Motor neuron (in vitro differentiated cells): ENCODE measurements around the gene GJA9. TPM values are rescaled to one million over a fixed set of nuclear protein-coding genes. Genes with fewer than 3 reads are reported as not detected.
"Not testable (repeated sequence)": the region's sequence is repeated elsewhere in the genome, so short reads cannot be mapped to it uniquely, and the experiment has no call there.

Experiments used
- ATAC-seq, 8 experiments: fragments of 200-7000 bp; cut with Tn5 transposase; replicated peaks in 6 of 8; 2 replicates each; pipeline ENCODE4 v1.8.0; 2021; ENCODE audit warnings: mild to moderate bottlenecking in 8 of 8, moderate library complexity in 8 of 8
- H3K27ac ChIP-seq, 2 donors: fragments of 250-450 bp; sonication (Bioruptor Pico); 2 replicates each; pipeline ENCODE4 v1.9.0; 2021; ENCODE audit warnings: antibody characterized with exemption in 2 of 2, mild to moderate bottlenecking in 2 of 2, moderate library complexity in 1 of 2
- H3K4me1 ChIP-seq, 2 donors: fragments of 250-450 bp; sonication (Bioruptor Pico); replicated peaks in 1 of 2; 2 replicates each; pipeline ENCODE4 v1.6.1; 2021; ENCODE audit warnings: antibody characterized with exemption in 2 of 2, mild to moderate bottlenecking in 2 of 2, moderate library complexity in 1 of 2
- H3K4me3 ChIP-seq, 5 donors: fragments of 250-450 bp; sonication (Bioruptor Pico); 2 replicates each; pipeline ENCODE4 v1.9.0; 2021; ENCODE audit warnings: antibody characterized with exemption in 5 of 5, mild to moderate bottlenecking in 5 of 5, moderate library complexity in 4 of 5
- WGBS, 10 experiments: fragments of 450-650 bp; shearing (Covaris generic); methylation state at CpG; one replicate each; pipeline ENCODE4 v1.0.0; 2022; 5-methylcytosine and 5-hydroxymethylcytosine counted together
- in situ Hi-C, 9 experiments: fragments of 400-800 bp; cut with MboI; loops; one replicate each; pipeline ENCODE4 v1.15.0; 2021; ENCODE audit warnings: low sequenced_read_pairs in 9 of 9, low pct_unique_long_range_greater_than_20kb in 2 of 9; ENCODE audit not compliant: unreplicated experiment in 9 of 9
- total RNA-seq, 8 experiments: library from RNA; unstranded; fragments of 300-600 nt; gene quantifications; 2 replicates each; pipeline versions ENCODE4 v1.2.3 to v1.2.4, GENCODE V29; 2022

Gene GJA9
- total RNA-seq, 8 experiments from 2014 or later, result 0.16 to 1.00 (median 0.37) TPM

DNA sequence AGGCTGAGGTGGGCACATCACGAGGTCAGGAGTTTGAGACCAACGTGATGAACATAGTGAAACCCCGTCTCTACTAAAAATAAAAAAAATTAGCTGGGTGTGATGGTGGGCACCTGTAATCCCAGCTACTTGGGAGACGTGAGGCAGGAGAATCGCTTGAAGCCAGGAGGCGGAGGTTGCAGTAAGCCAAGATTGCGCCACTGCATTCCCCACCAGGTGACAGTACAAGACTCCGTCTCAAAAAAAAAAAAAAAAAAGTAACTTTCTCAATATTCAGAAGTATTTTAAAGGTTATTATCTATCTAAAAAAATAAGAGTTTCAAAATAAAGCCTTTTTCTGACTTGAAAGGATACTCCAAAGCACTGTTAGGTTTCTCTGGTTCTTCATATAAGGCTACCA, 14.2 kb downstream of the GJA9 start:
- H3K27ac ChIP-seq, result no peak overlapping the region
- no peak for ATAC-seq
- in situ Hi-C loops, result no loop called here
- H3K4me3 ChIP-seq, result no peak overlapping the region
- WGBS, 10 experiments, result 88 to 100% (median 95%) methylated on average over 3 to 7 of the region's 8 CpGs; no CpG with 5 or more reads in 2 of the 10 experiments
- peaks cover 4 to 9% of the 10 kb centered on the region in 2 donors for H3K4me1 ChIP-seq

DNA sequence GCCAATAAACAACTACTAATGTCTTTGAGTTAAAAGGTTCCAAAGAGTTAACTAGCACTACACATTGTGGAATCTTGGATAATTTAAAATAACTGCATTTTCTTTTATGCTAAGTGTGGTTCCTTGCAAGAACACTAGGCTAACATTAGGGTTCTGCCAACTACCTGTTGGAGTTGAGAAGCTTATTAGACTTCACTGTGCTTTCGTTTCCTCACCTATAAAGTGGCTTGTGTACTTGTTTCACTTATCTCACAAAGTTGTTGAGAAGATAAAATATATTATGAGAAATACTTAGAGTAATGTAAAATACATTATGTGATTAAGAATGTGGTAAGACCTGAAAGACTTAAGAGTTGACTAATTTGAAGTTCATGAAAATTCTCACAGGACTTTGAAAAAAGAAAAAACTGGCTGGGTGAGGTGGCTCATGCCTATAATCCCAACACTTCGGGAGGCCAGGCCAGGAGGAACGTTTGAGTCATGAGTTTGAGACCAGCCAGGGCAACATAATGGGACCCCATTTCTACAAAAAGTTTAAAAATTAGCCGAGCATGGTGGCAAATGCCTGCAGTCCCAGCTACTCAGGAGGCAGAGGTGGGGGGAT, 16.2 kb downstream of the GJA9 start:
- no peak overlapping the region for H3K4me3 ChIP-seq
- no peak overlapping the region for H3K27ac ChIP-seq
- in situ Hi-C loops, result no loop called here
- no peak for ATAC-seq
- 21 to 95% (median 79%) methylated on average over 1 to 4 of the region's 4 CpGs for WGBS, 10 experiments
- H3K4me1 ChIP-seq, result peaks cover 7 to 22% of the 10 kb centered on the region in 2 donors

- in situ Hi-C loops, result no loop called here
- H3K4me3 ChIP-seq, result peak overlapping the region; percentile 61 to 98 (median 74)
- H3K4me1 ChIP-seq, result peaks cover 21 to 37% of the 10 kb centered on the region in 2 donors
- 0 to 40% (median 16%) methylated on average over 1 to 6 of the region's 6 CpGs; no CpG with 5 or more reads in 2 of the 10 experiments for WGBS, 10 experiments
- H3K27ac ChIP-seq, result no peak overlapping the region
- no peak for ATAC-seq
Measured at GRCh38 chr1:38860454-38860795, 21.0 kb downstream of the GJA9 start.

GRCh38 chr1:38859561-38860453, 21.6 kb downstream of the GJA9 start, which contains the start of gene RRAGC:
Gene RRAGC (minus strand): TSS chr1:38859772. CDS start chr1:38859646, 126 bp downstream.
- peak within 1 kb of the TSS; percentile 33 to 82 for H3K27ac ChIP-seq

DNA sequence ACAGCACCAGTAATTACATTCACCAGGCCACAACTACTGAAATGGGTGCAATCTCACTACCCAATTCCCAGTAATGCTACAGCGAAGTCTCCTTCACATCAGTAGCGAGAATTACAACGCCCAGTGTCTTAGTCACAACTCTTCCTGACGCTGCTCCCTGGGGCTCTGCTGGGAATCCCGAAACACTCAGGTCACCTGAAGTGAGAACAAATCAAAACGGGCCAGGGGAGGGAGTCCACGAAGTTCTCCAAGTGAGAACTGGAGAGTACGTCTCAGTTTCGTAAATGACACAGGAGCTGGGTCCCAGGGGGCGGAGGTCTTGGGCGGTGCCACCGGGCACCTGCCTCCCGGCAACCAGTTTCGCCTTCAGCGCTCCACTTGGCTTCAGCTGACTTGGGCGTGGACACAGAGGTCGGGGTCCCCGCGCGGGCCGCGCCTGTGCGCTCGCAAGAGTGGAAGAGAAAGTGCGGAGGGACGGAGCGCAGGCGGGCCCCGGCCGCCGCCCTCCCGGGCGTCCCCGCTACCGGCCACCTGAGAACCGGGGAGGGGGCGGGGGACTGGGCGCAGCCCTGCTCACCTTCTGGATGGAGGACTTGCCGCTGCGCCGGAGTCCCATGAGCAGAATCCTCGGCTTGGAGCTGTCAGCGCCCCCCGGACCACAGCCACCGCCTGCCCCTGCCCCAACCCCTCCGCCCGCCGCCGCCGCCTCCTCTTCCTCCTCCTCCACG, 22.4 kb downstream of the GJA9 start:
- ATAC-seq, result peak; percentile 20 to 59 (median 35)
- peak overlapping the region; percentile 18 to 82 for H3K27ac ChIP-seq
- in situ Hi-C loops, result no loop called here
- peak overlapping the region; percentile 61 to 98 (median 74) for H3K4me3 ChIP-seq
- 0 to 28% (median 1%) methylated on average over 3 to 21 of the region's 51 CpGs; no CpG with 5 or more reads in 4 of the 10 experiments for WGBS, 10 experiments
- peaks cover 21 to 35% of the 10 kb centered on the region in 2 donors for H3K4me1 ChIP-seq

More at GRCh38 chr1:38859561-38860453, 21.6 kb downstream of the GJA9 start, which contains the start of gene RRAGC:
- peak within 1 kb of the TSS; percentile 61 to 98 (median 74) for H3K4me3 ChIP-seq
- in situ Hi-C loops, result no loop called here
- ATAC-seq, result peak; percentile 74 to 98 (median 98)
- H3K4me1 ChIP-seq, result peaks cover 21 to 37% of the 10 kb centered on the region in 2 donors
- 0 to 4% (median 0%) methylated on average over 3 to 15 of the region's 70 CpGs; no CpG with 5 or more reads in 1 of the 10 experiments for WGBS, 10 experiments

- WGBS, 10 experiments, result 76 to 100% (median 92%) methylated on average over 2 to 4 of the region's 4 CpGs
- ATAC-seq, result no peak
Measured at GRCh38 chr1:38852780-38853179, 28.6 kb downstream of the GJA9 start.

DNA sequence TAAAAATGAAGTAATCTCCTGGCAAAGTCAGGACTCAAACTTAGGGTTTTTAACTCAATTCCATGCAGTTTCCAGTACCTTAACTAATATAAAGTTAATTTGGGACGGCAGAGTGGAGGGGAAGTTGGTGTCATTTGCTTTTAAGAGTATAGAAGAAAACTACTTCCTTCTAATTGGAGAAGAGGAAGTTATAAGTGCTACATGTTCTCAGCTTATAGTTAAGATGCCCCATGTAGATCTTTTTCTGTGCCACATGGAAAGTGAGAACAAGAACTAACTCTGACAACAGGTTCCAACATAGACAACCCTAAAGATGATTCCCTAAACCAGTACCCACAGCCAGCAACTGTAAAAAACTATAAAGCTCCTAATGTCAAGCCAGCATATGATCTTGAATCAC, 33.3 kb downstream of the GJA9 start:
- no peak for ATAC-seq
- no peak overlapping the region for H3K27ac ChIP-seq
- no peaks in the 10 kb centered on the region for H3K4me1 ChIP-seq
- no peak overlapping the region for H3K4me3 ChIP-seq
- 60 to 100% (median 100%) methylated on average over 1 of the region's 1 CpG; no CpG with 5 or more reads in 3 of the 10 experiments for WGBS, 10 experiments
- in situ Hi-C loops, result loop anchor here in 2 of 9 experiments (25.0 kb wide), 1 partner anchor 811 kb away; the partner anchor contains the start of gene POU3F1 (in 2 of the 2)

More at GRCh38 chr1:38852780-38853179, 28.6 kb downstream of the GJA9 start:
- Histone ChIP-seq H3K4me1 (peaks cover 5 to 6% of the 10 kb centered on the region in 2 donors), H3K27ac (no peak overlapping the region), H3K4me3 (no peak overlapping the region)
- in situ Hi-C loops, result no loop called here

GRCh38 chr1:38846210-38846609, 35.2 kb downstream of the GJA9 start:
- Histone ChIP-seq H3K4me3 (no peak overlapping the region), H3K4me1 (no peaks in the 10 kb centered on the region), H3K27ac (no peak overlapping the region)
- in situ Hi-C loops, result loop anchor here in 2 of 9 experiments (25.0 kb wide), 1 partner anchor 809 kb away; the partner anchor contains the start of gene POU3F1 (in 2 of the 2)
- 67 to 100% (median 83%) methylated on average over 1 to 3 of the region's 3 CpGs; no CpG with 5 or more reads in 1 of the 10 experiments for WGBS, 10 experiments
- ATAC-seq, result no peak

GRCh38 chr1:38845088-38845487, 36.3 kb downstream of the GJA9 start:
- not testable (repeated sequence) for ATAC-seq, H3K27ac ChIP-seq, H3K4me3 ChIP-seq, H3K4me1 ChIP-seq
- in situ Hi-C loops, result loop anchor here in 2 of 9 experiments (25.0 kb wide), 1 partner anchor 808 kb away; the partner anchor contains the start of gene POU3F1 (in 2 of the 2)
- WGBS, 10 experiments, result 96 to 100% methylated on average over 3 of the region's 3 CpGs; no CpG with 5 or more reads in 8 of the 10 experiments

- 5 to 100% (median 75%) methylated on average over 1 to 2 of the region's 2 CpGs for WGBS, 10 experiments
- no peaks in the 10 kb centered on the region for H3K4me1 ChIP-seq
- in situ Hi-C loops, result loop anchor here in 2 of 9 experiments (25.0 kb wide), 1 partner anchor 803 kb away; the partner anchor contains the start of gene POU3F1 (in 2 of the 2)
- no peak overlapping the region for H3K4me3 ChIP-seq
- no peak overlapping the region for H3K27ac ChIP-seq
- ATAC-seq, result no peak
Measured at GRCh38 chr1:38840281-38840680, 41.1 kb downstream of the GJA9 start.

DNA sequence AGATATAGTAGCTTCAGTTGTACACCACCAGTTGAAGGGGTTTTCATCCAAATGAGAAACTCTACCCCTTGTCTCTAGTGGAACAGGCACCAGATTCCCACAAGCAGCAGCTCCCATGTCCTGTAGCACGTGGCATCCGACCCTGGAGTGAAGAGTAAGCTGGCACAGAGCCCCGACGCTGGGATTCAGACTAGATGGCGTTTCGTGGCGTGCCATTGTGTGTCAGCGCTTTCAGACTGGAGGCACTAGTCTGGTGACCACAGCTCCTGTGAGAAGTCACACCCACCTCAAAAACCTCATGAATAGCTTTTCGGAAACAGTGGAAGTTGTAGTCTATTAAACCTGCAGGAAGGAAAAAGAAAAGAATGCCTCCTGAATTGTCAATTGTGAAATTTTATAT, 42.0 kb downstream of the GJA9 start:
- in situ Hi-C loops, result loop anchor here in 4 of 9 experiments (10.0 to 25.0 kb wide), 2 partner anchors 802 to 815 kb away; partner anchors contain the start of gene POU3F1 (in 2 of the 4)
- H3K27ac ChIP-seq, result no peak overlapping the region
- H3K4me1 ChIP-seq, result no peaks in the 10 kb centered on the region
- ATAC-seq, result no peak
- 93 to 100% (median 97%) methylated on average over 2 to 9 of the region's 9 CpGs; no CpG with 5 or more reads in 4 of the 10 experiments for WGBS, 10 experiments
- no peak overlapping the region for H3K4me3 ChIP-seq

- not testable (repeated sequence) for H3K4me3 ChIP-seq, H3K27ac ChIP-seq, H3K4me1 ChIP-seq, ATAC-seq
- WGBS, 10 experiments, result 74 to 91% (median 89%) methylated on average over 3 to 9 of the region's 10 CpGs; no CpG with 5 or more reads in 3 of the 10 experiments
- in situ Hi-C loops, result loop anchor here in 4 of 9 experiments (10.0 to 25.0 kb wide), 2 partner anchors 799 to 812 kb away; partner anchors contain the start of gene POU3F1 (in 2 of the 4)
Measured at GRCh38 chr1:38836316-38836715, 45.1 kb downstream of the GJA9 start.
